Measurements from ENCODE around the gene DPP4. TPM values are rescaled to one million over a fixed set of nuclear protein-coding genes. Genes with fewer than 3 reads are reported as not detected.

Gene DPP4
- polyA plus RNA-seq, 1 donor from 2014 or later = 1.3 TPM

GRCh38 chr2:162092658-162093556 is 18.9 kb upstream of the DPP4 start:
- Mint-ChIP-seq H3K27ac (no peak overlapping the region), H3K9me3 (no peaks in the 10 kb centered on the region), H3K36me3 (no peaks in the 10 kb centered on the region), H3K27me3 (peaks cover 4% of the 10 kb centered on the region), H3K4me1 (no peaks in the 10 kb centered on the region), H3K4me3 (no peak overlapping the region)

GRCh38 chr2:162092008-162092390 is 18.0 kb upstream of the DPP4 start:
- H3K4me1 Mint-ChIP-seq = no peaks in the 10 kb centered on the region
- no peak overlapping the region for H3K4me3 Mint-ChIP-seq
- H3K27ac Mint-ChIP-seq = no peak overlapping the region
- H3K9me3 Mint-ChIP-seq = no peaks in the 10 kb centered on the region
- peaks cover 4% of the 10 kb centered on the region for H3K27me3 Mint-ChIP-seq
- no peaks in the 10 kb centered on the region for H3K36me3 Mint-ChIP-seq

GRCh38 chr2:162091325-162092007 is 17.5 kb upstream of the DPP4 start:
- Mint-ChIP-seq H3K27me3 (no peaks in the 10 kb centered on the region), H3K27ac (no peak overlapping the region)

GRCh38 chr2:162090109-162090508 is 16.1 kb upstream of the DPP4 start:
- H3K4me3 Mint-ChIP-seq = no peak overlapping the region
- no peaks in the 10 kb centered on the region for H3K4me1 Mint-ChIP-seq
- H3K9me3 Mint-ChIP-seq = no peaks in the 10 kb centered on the region
- H3K27ac Mint-ChIP-seq = no peak overlapping the region
- H3K27me3 Mint-ChIP-seq = no peaks in the 10 kb centered on the region
- no peaks in the 10 kb centered on the region for H3K36me3 Mint-ChIP-seq

More at GRCh38 chr2:162091325-162092007, 17.5 kb upstream of the DPP4 start:
- H3K4me3 Mint-ChIP-seq = no peak overlapping the region
- no peaks in the 10 kb centered on the region for H3K9me3 Mint-ChIP-seq
- no peaks in the 10 kb centered on the region for H3K36me3 Mint-ChIP-seq
- no peaks in the 10 kb centered on the region for H3K4me1 Mint-ChIP-seq

GRCh38 chr2:162086904-162087303 is 12.9 kb upstream of the DPP4 start:
- Mint-ChIP-seq H3K27me3 (peaks cover 6% of the 10 kb centered on the region), H3K36me3 (no peaks in the 10 kb centered on the region), H3K27ac (no peak overlapping the region), H3K4me1 (no peaks in the 10 kb centered on the region), H3K4me3 (no peak overlapping the region), H3K9me3 (peaks cover 0 to 1% (median 0%) of the 10 kb centered on the region in 3 donors)

- Mint-ChIP-seq H3K27me3 (peaks cover 6% of the 10 kb centered on the region), H3K4me1 (no peaks in the 10 kb centered on the region), H3K27ac (no peak overlapping the region), H3K9me3 (peaks cover 0 to 4% (median under 1%) of the 10 kb centered on the region in 3 donors), H3K36me3 (no peaks in the 10 kb centered on the region), H3K4me3 (no peak overlapping the region)
Measured at GRCh38 chr2:162085090-162085891, 11.3 kb upstream of the DPP4 start.

GRCh38 chr2:162084536-162084935 is 10.5 kb upstream of the DPP4 start:
- no peaks in the 10 kb centered on the region for H3K36me3 Mint-ChIP-seq
- no peak overlapping the region for H3K4me3 Mint-ChIP-seq
- H3K27ac Mint-ChIP-seq = no peak overlapping the region
- peaks cover 7% of the 10 kb centered on the region for H3K27me3 Mint-ChIP-seq
- H3K4me1 Mint-ChIP-seq = no peaks in the 10 kb centered on the region
- peaks cover 0 to 8% (median 4%) of the 10 kb centered on the region in 3 donors for H3K9me3 Mint-ChIP-seq

- no peaks in the 10 kb centered on the region for H3K4me1 Mint-ChIP-seq
- no peaks in the 10 kb centered on the region for H3K36me3 Mint-ChIP-seq
- H3K27ac Mint-ChIP-seq = no peak overlapping the region
- H3K4me3 Mint-ChIP-seq = no peak overlapping the region
- peaks cover 7% of the 10 kb centered on the region for H3K27me3 Mint-ChIP-seq
- H3K9me3 Mint-ChIP-seq = peaks cover 6 to 17% (median 7%) of the 10 kb centered on the region in 3 donors
Measured at GRCh38 chr2:162082681-162083080, 8.7 kb upstream of the DPP4 start.

- Mint-ChIP-seq H3K9me3 (peaks cover 6 to 17% (median 7%) of the 10 kb centered on the region in 3 donors), H3K27ac (no peak overlapping the region), H3K36me3 (no peaks in the 10 kb centered on the region), H3K4me3 (no peak overlapping the region), H3K27me3 (peaks cover 7% of the 10 kb centered on the region), H3K4me1 (no peaks in the 10 kb centered on the region)
Measured at GRCh38 chr2:162082036-162082435, 8.0 kb upstream of the DPP4 start.

GRCh38 chr2:162079514-162079913 is 5.5 kb upstream of the DPP4 start:
- Mint-ChIP-seq H3K4me3 (no peak overlapping the region), H3K36me3 (no peaks in the 10 kb centered on the region), H3K27ac (no peak overlapping the region), H3K27me3 (peaks cover 12% of the 10 kb centered on the region), H3K9me3 (peaks cover 6 to 17% (median 7%) of the 10 kb centered on the region in 3 donors), H3K4me1 (peaks cover 0 to 3% (median 1%) of the 10 kb centered on the region in 3 donors)

- Mint-ChIP-seq H3K9me3 (peaks cover 3 to 17% (median 7%) of the 10 kb centered on the region in 3 donors), H3K4me3 (peak overlapping the region in 1 of 4 donors; percentile 76), H3K4me1 (peaks cover 3 to 10% (median 5%) of the 10 kb centered on the region in 3 donors), H3K27ac (no peak overlapping the region), H3K27me3 (peaks cover 17% of the 10 kb centered on the region), H3K36me3 (no peaks in the 10 kb centered on the region)
Measured at GRCh38 chr2:162075689-162076132, 1.7 kb upstream of the DPP4 start.

- Mint-ChIP-seq H3K27me3 (peaks cover 17% of the 10 kb centered on the region), H3K4me1 (peaks cover 3 to 10% (median 5%) of the 10 kb centered on the region in 3 donors), H3K9me3 (peaks cover 2 to 15% (median 7%) of the 10 kb centered on the region in 3 donors), H3K27ac (no peak overlapping the region), H3K36me3 (no peaks in the 10 kb centered on the region), H3K4me3 (peak overlapping the region in 3 of 4 donors; percentile 59 to 90 (median 76))
Measured at GRCh38 chr2:162074928-162075688, 1.1 kb upstream of the DPP4 start.

- Mint-ChIP-seq H3K4me1 (peaks cover 3 to 10% (median 5%) of the 10 kb centered on the region in 3 donors), H3K9me3 (peaks cover 2 to 10% (median 7%) of the 10 kb centered on the region in 3 donors), H3K27ac (peak overlapping the region in 2 of 3 donors; percentile 16 to 59), H3K36me3 (no peaks in the 10 kb centered on the region), H3K4me3 (peak overlapping the region; percentile 76 to 90 (median 80)), H3K27me3 (peaks cover 16% of the 10 kb centered on the region)
Measured at GRCh38 chr2:162074632-162074895, 549 bp upstream of the DPP4 start.
